NCI-H146 treated with DMSO at 0.1 percent for 48 hours (cell line): Measurements from ENCODE around the gene DTX2.
"Not testable (repeated sequence)": the region's sequence is repeated elsewhere in the genome, so short reads cannot be mapped to it uniquely, and the experiment has no call there.

Experiments used
- DNase-seq: peaks from one replicate; lab custom pipeline; 2025; ENCODE audit not compliant: unreplicated experiment; lab: John Stamatoyannopoulos, UW

DTX2 gene

GRCh38 chr7:76461464-76462101, at the start of gene DTX2:
Gene DTX2 (plus strand): TSS chr7:76461709. CDS start chr7:76480510, 18,801 bp downstream.
- not testable (repeated sequence) for DNase-seq

DNA sequence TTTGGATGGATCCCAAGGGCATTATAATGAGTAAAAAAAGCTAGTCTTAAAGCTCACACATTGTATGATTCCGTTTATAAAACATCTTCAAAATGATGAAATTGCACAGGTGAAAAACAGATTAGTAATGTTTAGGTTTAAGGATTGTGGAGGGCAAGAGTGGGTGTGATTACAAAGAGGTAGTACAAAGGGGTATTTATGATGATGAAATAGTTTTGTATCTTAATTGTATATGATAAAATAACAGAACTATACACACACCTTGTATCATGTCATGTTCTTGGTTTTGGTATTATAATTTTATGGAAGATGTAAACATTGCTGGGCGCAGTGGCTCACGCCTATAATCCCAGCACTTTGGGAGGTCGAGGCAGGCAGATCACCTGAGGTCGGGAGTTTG, 49.3 kb upstream of the DTX2 start:
- DNase-seq, result no peak

DNA sequence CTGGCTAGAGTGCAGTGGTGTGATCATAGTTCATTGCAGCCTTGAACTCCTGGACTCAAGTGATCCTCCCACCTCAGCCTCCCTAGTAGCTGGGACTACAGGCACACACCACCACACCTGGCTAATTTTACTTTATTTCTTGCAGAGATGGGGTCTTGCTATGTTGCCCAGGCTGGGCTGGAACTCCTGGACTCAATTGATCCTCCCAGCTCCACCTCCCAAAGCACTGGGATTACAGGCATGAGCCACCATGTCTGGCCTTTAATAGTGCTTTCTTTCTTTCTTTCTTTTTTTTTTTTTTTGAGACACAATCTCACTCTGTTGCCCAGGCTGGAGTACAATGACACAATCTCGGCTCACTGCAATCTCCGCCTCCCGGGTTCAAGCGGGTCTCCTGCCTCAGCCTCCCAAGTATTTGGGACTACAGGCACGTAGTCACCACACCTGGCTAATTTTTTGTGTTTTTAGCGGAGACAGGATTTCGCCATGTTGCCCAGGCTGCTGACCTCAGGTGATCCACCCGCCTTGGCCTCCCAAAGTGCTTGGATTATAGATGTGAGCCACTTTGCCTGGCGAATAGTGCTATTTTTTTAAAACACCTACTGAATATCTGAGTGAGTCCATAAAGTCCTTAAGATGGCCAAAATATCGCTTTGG, 43.7 kb upstream of the DTX2 start:
- not testable (repeated sequence) for DNase-seq

- not testable (repeated sequence) for DNase-seq
Observed at GRCh38 chr7:76421097-76421496, 40.4 kb upstream of the DTX2 start.

DNA sequence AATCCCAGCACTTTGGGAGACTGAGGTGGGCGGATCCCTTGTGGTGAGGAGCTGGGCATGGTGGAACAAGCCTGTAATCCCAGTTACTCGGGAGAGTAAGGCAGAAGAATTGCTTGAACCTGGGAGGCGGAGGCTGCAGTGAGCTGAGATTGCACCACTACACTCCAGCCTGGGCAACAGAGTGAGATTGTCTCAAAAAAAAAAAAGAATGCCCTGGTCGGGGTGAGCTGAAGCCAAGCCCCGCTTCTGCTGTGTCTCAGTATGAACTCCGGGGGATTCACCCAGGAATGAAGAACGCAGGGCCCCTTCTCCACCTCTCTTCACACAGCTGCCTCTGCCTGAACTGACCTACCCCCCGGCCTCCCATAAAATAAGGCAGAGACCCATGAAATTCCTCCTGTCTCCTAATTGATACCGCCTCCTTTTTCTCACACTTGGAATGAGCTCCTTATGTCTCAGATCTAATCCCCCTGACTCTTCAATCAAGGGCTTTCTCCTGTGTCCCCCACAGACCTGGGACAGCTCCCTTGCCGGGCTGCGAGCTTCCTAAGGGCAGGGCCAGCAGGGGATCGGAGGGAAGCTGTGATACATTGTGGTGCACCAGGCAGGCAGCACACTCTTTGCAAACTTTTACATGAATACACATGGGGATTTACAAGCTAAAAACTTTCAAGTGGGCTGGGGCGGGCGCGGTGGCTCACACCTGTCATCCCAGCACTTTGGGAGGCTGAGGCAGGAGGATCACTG, 37.7 kb upstream of the DTX2 start:
- DNase-seq, result no peak

DNA sequence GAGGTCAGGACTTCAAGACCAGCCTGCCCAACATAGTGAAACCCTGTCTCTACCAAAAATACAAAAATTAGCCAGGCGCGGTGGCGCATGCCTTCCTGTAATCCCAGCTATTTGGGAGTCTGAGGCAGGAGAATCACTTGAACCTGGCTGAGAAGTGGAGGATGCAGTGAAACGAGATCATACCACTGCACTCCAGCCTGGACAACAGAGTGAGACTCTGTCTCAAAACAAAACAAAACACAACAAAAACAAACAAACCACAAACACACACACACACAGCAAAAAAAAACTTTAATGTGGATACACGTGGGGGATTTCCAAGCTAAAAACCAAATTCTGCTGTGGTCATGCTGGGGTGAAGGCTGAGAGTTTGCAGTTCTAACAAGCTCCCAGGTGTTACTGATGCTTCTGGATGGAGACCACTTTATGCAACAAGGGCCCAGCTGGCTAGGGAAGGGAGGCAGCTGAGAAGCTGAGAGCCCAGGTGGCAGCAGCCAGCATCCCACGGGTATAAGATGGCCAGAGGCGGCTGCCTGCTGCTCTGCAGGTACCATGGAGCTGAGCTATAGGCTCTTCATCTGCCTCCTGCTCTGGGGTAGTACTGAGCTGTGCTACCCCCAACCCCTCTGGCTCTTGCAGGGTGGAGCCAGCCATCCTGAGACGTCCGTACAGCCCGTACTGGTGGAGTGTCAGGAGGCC, 36.9 kb upstream of the DTX2 start, which contains the start of gene ZP3:
TSS of gene ZP3 (plus strand) at position 538 of the 699 bp plus-strand sequence. CDS start at position 553, 15 bp downstream.
- DNase-seq, result no peak

GRCh38 chr7:76425156-76425555, 36.4 kb upstream of the DTX2 start:
- DNase-seq, result no peak

DNA sequence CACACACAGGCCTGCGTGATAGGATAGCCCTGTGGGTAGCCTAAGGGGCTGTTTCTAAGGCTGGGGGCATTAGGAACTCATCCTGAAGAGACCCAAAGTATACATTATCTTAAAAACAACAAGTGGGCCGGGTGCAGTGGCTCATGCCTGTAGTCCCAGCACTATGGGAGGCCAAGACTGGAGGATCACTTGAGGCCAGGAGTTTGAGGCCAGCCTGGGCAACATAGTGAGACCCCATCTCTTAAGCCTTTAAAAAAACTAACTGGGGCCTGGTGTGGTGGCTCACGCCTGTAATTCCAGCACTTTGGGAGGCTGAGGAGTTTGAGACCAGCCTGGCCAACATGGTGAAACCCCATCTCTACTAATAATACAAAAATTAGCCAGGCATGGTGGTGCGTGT, 36.0 kb upstream of the DTX2 start:
- DNase-seq, result not testable (repeated sequence)

DNA sequence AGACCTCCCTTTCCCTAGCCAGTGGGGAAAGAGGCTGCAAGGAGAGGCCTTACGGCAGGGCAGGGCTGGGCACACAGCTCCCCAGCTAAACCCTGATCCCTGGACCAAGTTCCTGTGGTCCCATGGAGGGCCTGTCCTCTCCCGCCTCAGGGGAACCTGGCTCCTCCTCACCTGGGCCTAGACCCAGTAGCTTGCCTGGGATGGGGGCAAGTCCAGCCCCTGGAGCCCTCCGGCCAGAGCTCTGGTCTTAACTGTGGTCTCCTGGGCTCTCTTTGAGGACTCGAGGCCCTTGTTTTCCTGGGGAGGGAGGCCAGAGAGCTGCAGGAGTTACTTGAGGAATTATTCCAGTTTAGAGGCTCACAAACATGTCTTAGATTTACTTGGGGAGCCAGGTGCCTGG, 35.3 kb upstream of the DTX2 start:
- DNase-seq, result no peak

DNA sequence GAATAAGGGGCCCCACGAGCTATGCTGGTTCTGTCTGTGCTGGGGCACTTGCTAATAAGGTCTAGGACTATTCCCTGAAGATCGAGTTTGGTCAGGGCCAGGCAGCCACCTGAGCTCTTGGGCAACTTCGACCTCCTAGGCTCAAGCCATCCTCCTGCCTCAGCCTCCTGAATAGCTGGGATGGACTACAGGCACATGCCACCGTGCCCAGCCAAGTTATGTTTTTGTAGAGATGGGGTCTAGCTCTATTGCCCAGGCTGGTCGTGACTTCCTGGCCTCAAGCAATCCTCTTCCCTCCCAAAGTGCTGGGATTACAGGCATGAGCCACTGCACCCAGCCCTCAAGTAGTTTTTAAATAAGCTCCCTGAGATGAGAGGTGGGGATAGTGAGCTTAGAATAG, 33.9 kb upstream of the DTX2 start:
- no peak for DNase-seq

- DNase-seq, result no peak
Observed at GRCh38 chr7:76428149-76428823, 33.2 kb upstream of the DTX2 start.

GRCh38 chr7:76428868-76429805, 32.4 kb upstream of the DTX2 start:
- no peak for DNase-seq

- no peak for DNase-seq
Observed at GRCh38 chr7:76430211-76430610, 31.3 kb upstream of the DTX2 start.

- no peak for DNase-seq
Observed at GRCh38 chr7:76430836-76431235, 30.7 kb upstream of the DTX2 start.

- peak; percentile 80 for DNase-seq
Observed at GRCh38 chr7:76437873-76438272, 23.6 kb upstream of the DTX2 start.

GRCh38 chr7:76439120-76439888, 22.2 kb upstream of the DTX2 start:
- DNase-seq, result not testable (repeated sequence)

GRCh38 chr7:76440404-76440803, 21.1 kb upstream of the DTX2 start:
- not testable (repeated sequence) for DNase-seq

- DNase-seq, result not testable (repeated sequence)
Observed at GRCh38 chr7:76441792-76442191, 19.7 kb upstream of the DTX2 start.
